Mesenchymal stem cell (in vitro differentiated cells and primary cell): Measurements from ENCODE around the gene CCDC28B.

Source experiments
- DNase-seq: peaks from one replicate; pipeline ENCODE4 v3.0.0-alpha.2; 2013
- H2AFZ ChIP-seq: one replicate; pipeline ENCODE4 v1.6.1; 2013; ENCODE audit warnings: low read depth, mild to moderate bottlenecking, control low read depth, inconsistent platforms, low read length, moderate library complexity
- H2AK5ac ChIP-seq: 2 replicates; pipeline ENCODE4 v1.6.1; 2013; ENCODE audit warnings: low read length, moderate library complexity, mild to moderate bottlenecking, inconsistent platforms; ENCODE audit not compliant: severe bottlenecking
- H2BK120ac ChIP-seq: one replicate; pipeline ENCODE4 v1.6.1; 2013; ENCODE audit warnings: low read depth, mild to moderate bottlenecking, inconsistent platforms, low read length, moderate library complexity
- H2BK12ac ChIP-seq, 2 experiments: one replicate each; pipeline ENCODE4 v1.6.1; 2013; ENCODE audit warnings: inconsistent platforms in 2 of 2, low read length in 2 of 2, mild to moderate bottlenecking in 2 of 2, moderate library complexity in 2 of 2, control low read depth in 1 of 2
- H2BK15ac ChIP-seq: one replicate; pipeline ENCODE4 v1.6.1; 2013; ENCODE audit warnings: mild to moderate bottlenecking, low read depth, inconsistent platforms; ENCODE audit not compliant: poor library complexity, severe bottlenecking
- H2BK5ac ChIP-seq: 2 replicates; pipeline ENCODE4 v1.6.1; 2013; ENCODE audit warnings: low read depth, mild to moderate bottlenecking, low read length, control low read depth, inconsistent platforms; ENCODE audit not compliant: poor library complexity, severe bottlenecking
- H3K14ac ChIP-seq, 2 experiments: one replicate each; pipeline ENCODE4 v1.6.1; 2013; ENCODE audit warnings: inconsistent platforms in 2 of 2, low read length in 2 of 2, control low read depth in 1 of 2, mild to moderate bottlenecking in 1 of 2, moderate library complexity in 1 of 2
- H3K18ac ChIP-seq, 2 experiments: one replicate each; pipeline ENCODE4 v1.6.1; 2013; ENCODE audit warnings: inconsistent platforms in 2 of 2, low read length in 2 of 2, control low read depth in 1 of 2, low read depth in 1 of 2, mild to moderate bottlenecking in 1 of 2
- H3K23ac ChIP-seq, 2 experiments: one replicate each; pipeline ENCODE4 v1.6.1; 2013; ENCODE audit warnings: inconsistent platforms in 2 of 2, low read length in 2 of 2, mild to moderate bottlenecking in 2 of 2, moderate library complexity in 2 of 2, control low read depth in 1 of 2
- H3K27ac ChIP-seq: 2 replicates; pipeline ENCODE4 v1.5.1; 2013; ENCODE audit warnings: mild to moderate bottlenecking, moderate library complexity, low read length, control low read depth, inconsistent platforms; ENCODE audit not compliant: poor library complexity, severe bottlenecking
- H3K27me3 ChIP-seq, 2 experiments: 2 replicates each; pipeline versions ENCODE4 v1.6.1 to v1.7.0; 2013; ENCODE audit warnings: low read length in 2 of 2, mild to moderate bottlenecking in 2 of 2, moderate library complexity in 2 of 2, control low read depth in 1 of 2, inconsistent platforms in 1 of 2; ENCODE audit not compliant: control insufficient read depth in 1 of 2, insufficient read depth in 1 of 2
- H3K36me3 ChIP-seq, 2 experiments: 2 replicates each; pipeline versions ENCODE4 v1.6.1 to v1.7.0; 2013; ENCODE audit warnings: low read length in 2 of 2, control low read depth in 1 of 2, inconsistent platforms in 1 of 2, low read depth in 1 of 2, mild to moderate bottlenecking in 1 of 2; ENCODE audit not compliant: insufficient read depth in 2 of 2, control insufficient read depth in 1 of 2
- H3K4ac ChIP-seq, 2 experiments: one replicate each; pipeline ENCODE4 v1.6.1; 2013; ENCODE audit warnings: inconsistent platforms in 2 of 2, low read length in 2 of 2, mild to moderate bottlenecking in 2 of 2, moderate library complexity in 2 of 2, control low read depth in 1 of 2, low read depth in 1 of 2
- H3K4me1 ChIP-seq: 2 replicates; pipeline ENCODE4 v1.6.1; 2013; ENCODE audit warnings: low read depth, low read length, control low read depth; ENCODE audit not compliant: control insufficient read depth, insufficient read depth
- H3K4me2 ChIP-seq: 2 replicates; pipeline ENCODE4 v1.6.1; 2013; ENCODE audit warnings: low read length, mild to moderate bottlenecking, inconsistent platforms; ENCODE audit not compliant: poor library complexity, severe bottlenecking
- H3K4me3 ChIP-seq, 2 experiments: 2 replicates each; pipeline versions ENCODE4 v1.5.1 to v1.7.0; 2013; ENCODE audit warnings: low read length in 2 of 2, mild to moderate bottlenecking in 2 of 2, control low read depth in 1 of 2, low read depth in 1 of 2; ENCODE audit not compliant: insufficient read depth in 1 of 2
- H3K79me1 ChIP-seq: replicated peaks from 2 replicates; pipeline ENCODE4 v1.6.1; 2013; ENCODE audit warnings: mild to moderate bottlenecking, control low read depth, low read length, inconsistent platforms; ENCODE audit not compliant: poor library complexity, severe bottlenecking
- H3K9ac ChIP-seq: 2 replicates; pipeline ENCODE4 v1.7.0; 2013; ENCODE audit warnings: mild to moderate bottlenecking, low read length, moderate library complexity
- H3K9me3 ChIP-seq: 2 replicates; pipeline ENCODE4 v1.7.0; 2013; ENCODE audit warnings: mild to moderate bottlenecking, low read length; ENCODE audit not compliant: control insufficient read depth
- H4K8ac ChIP-seq: one replicate; pipeline ENCODE4 v1.6.1; 2013; ENCODE audit warnings: inconsistent platforms, mild to moderate bottlenecking, low read length, moderate library complexity
- H4K91ac ChIP-seq: one replicate; pipeline ENCODE4 v1.6.1; 2013; ENCODE audit warnings: mild to moderate bottlenecking, low read length, inconsistent platforms
- WGBS: methylation state at CpG from one replicate; pipeline ENCODE4 v1.1.7; 2013; ENCODE audit warnings: mixed read lengths; 5-methylcytosine and 5-hydroxymethylcytosine counted together

The CCDC28B gene

GRCh38 chr1:32180186-32181060, 20.0 kb upstream of the CCDC28B start:
- Histone ChIP-seq H3K36me3 (peaks cover 27 to 47% of the 10 kb centered on the region in 2 experiments), H2AK5ac (peak overlapping the region; percentile 52), H2BK120ac (peak overlapping the region; percentile 95), H3K4me1 (peaks cover 16% of the 10 kb centered on the region), H3K4me2 (peak overlapping the region; percentile 89), H3K27ac (peak overlapping the region; percentile 98), H3K4me3 (peak overlapping the region; percentile 67 to 96), H3K23ac (peak overlapping the region; percentile 42 to 88), H3K9me3 (no peaks in the 10 kb centered on the region), H2AFZ (peak overlapping the region; percentile 18), H3K9ac (peak overlapping the region; percentile 100), H2BK15ac (peak overlapping the region; percentile 87), H3K18ac (peak overlapping the region; percentile 58 to 67), H4K91ac (peak overlapping the region; percentile 67), H3K14ac (peak overlapping the region in 1 of 2 experiments; percentile 82), H3K4ac (peak overlapping the region; percentile 66 to 93), H3K27me3 (no peaks in the 10 kb centered on the region), H3K79me1 (peaks cover 5% of the 10 kb centered on the region), H2BK5ac (peak overlapping the region; percentile 98), H2BK12ac (peak overlapping the region in 1 of 2 experiments; percentile 66), H4K8ac (peak overlapping the region; percentile 72)
- 14% methylated on average over 28 of the region's 36 CpGs for WGBS
- DNase-seq, result peak; percentile 67

- no peak overlapping the region for H2BK120ac ChIP-seq
- peak overlapping the region in 1 of 2 experiments; percentile 96 for H3K4me3 ChIP-seq
- H3K4me2 ChIP-seq, result peak overlapping the region; percentile 89
- no peak overlapping the region for H3K18ac ChIP-seq
- no peak overlapping the region for H3K23ac ChIP-seq
- no peak overlapping the region for H2BK5ac ChIP-seq
- peak overlapping the region; percentile 100 for H3K9ac ChIP-seq
- no peak overlapping the region for H4K91ac ChIP-seq
- H2AFZ ChIP-seq, result no peak overlapping the region
- H3K4me1 ChIP-seq, result peaks cover 17% of the 10 kb centered on the region
- peaks cover 5% of the 10 kb centered on the region for H3K79me1 ChIP-seq
- H2BK12ac ChIP-seq, result no peak overlapping the region
- H4K8ac ChIP-seq, result no peak overlapping the region
- no peak overlapping the region for H3K14ac ChIP-seq
- H3K36me3 ChIP-seq, result peaks cover 27 to 50% of the 10 kb centered on the region in 2 experiments
- no peak overlapping the region for H2AK5ac ChIP-seq
- H3K4ac ChIP-seq, result no peak overlapping the region
- DNase-seq, result no peak
- 86% methylated on average over 9 of the region's 9 CpGs for WGBS
- H3K27me3 ChIP-seq, result no peaks in the 10 kb centered on the region
- H2BK15ac ChIP-seq, result no peak overlapping the region
- no peak overlapping the region for H3K27ac ChIP-seq
- no peaks in the 10 kb centered on the region for H3K9me3 ChIP-seq
These were observed 19.3 kb upstream of the CCDC28B start for GRCh38 chr1:32181065-32181464.

GRCh38 chr1:32181563-32181962, 18.8 kb upstream of the CCDC28B start:
- 94% methylated on average over 5 of the region's 5 CpGs for WGBS
- DNase-seq, result no peak

GRCh38 chr1:32182060-32182459, 18.3 kb upstream of the CCDC28B start:
- Histone ChIP-seq H3K23ac (peak overlapping the region in 1 of 2 experiments; percentile 34), H3K4ac (no peak overlapping the region), H2BK15ac (no peak overlapping the region), H3K18ac (peak overlapping the region in 1 of 2 experiments; percentile 37), H2BK12ac (no peak overlapping the region), H3K9ac (peak overlapping the region; percentile 100), H3K9me3 (no peaks in the 10 kb centered on the region), H2AFZ (no peak overlapping the region), H3K4me2 (peak overlapping the region; percentile 18), H3K4me3 (peak overlapping the region; percentile 1 to 96), H3K4me1 (peaks cover 18% of the 10 kb centered on the region), H3K79me1 (peaks cover 5% of the 10 kb centered on the region), H3K27ac (no peak overlapping the region), H3K27me3 (no peaks in the 10 kb centered on the region), H2AK5ac (no peak overlapping the region), H4K8ac (no peak overlapping the region), H3K36me3 (peaks cover 30 to 53% of the 10 kb centered on the region in 2 experiments), H3K14ac (no peak overlapping the region), H4K91ac (no peak overlapping the region), H2BK5ac (no peak overlapping the region), H2BK120ac (peak overlapping the region; percentile 15)
- 98% methylated on average over 6 of the region's 6 CpGs for WGBS
- DNase-seq, result no peak

More at GRCh38 chr1:32181563-32181962, 18.8 kb upstream of the CCDC28B start:
- Histone ChIP-seq H3K27ac (no peak overlapping the region), H3K23ac (no peak overlapping the region), H3K14ac (no peak overlapping the region), H3K4me2 (peak overlapping the region; percentile 89), H3K4ac (no peak overlapping the region), H2BK12ac (no peak overlapping the region), H3K18ac (no peak overlapping the region), H4K91ac (no peak overlapping the region), H3K4me3 (peak overlapping the region in 1 of 2 experiments; percentile 96), H3K27me3 (no peaks in the 10 kb centered on the region), H2BK120ac (no peak overlapping the region), H2BK15ac (no peak overlapping the region), H3K36me3 (peaks cover 27 to 50% of the 10 kb centered on the region in 2 experiments), H4K8ac (no peak overlapping the region), H2AK5ac (no peak overlapping the region), H2BK5ac (no peak overlapping the region), H2AFZ (no peak overlapping the region), H3K79me1 (peaks cover 5% of the 10 kb centered on the region), H3K9me3 (no peaks in the 10 kb centered on the region), H3K4me1 (peaks cover 18% of the 10 kb centered on the region), H3K9ac (peak overlapping the region; percentile 100)
